GM06990 (cell line): ENCODE results near the gene KCNIP4.

Source experiments
- DNase-seq: peaks from one replicate; pipeline ENCODE4 v3.0.0-alpha.2; 2011; ENCODE audit not compliant: insufficient read length; ENCODE audit errors: extremely low read depth
- H3K27me3 ChIP-seq: replicated peaks from 2 replicates; pipeline ENCODE4 v1.6.0; 2011; ENCODE audit warnings: low read length; ENCODE audit not compliant: control insufficient read depth, insufficient read depth
- H3K36me3 ChIP-seq: 2 replicates; pipeline ENCODE4 v1.5.1; 2011; ENCODE audit warnings: low read length; ENCODE audit not compliant: control insufficient read depth, insufficient read depth
- H3K4me3 ChIP-seq: replicated peaks from 2 replicates; pipeline ENCODE4 v1.5.1; 2011; ENCODE audit warnings: low read depth, mild to moderate bottlenecking, control low read depth, low read length
- CTCF ChIP-seq: IDR thresholded peaks from 2 replicates; pipeline ENCODE4 v1.5.1; 2011; ENCODE audit warnings: low read length, control low read depth, mild to moderate bottlenecking, inconsistent platforms; ENCODE audit not compliant: insufficient read depth, poor library complexity, severe bottlenecking

The KCNIP4 gene

GRCh38 chr4:21092531-21092930, 856.0 kb downstream of the KCNIP4 start:
- H3K36me3 ChIP-seq: no peaks in the 10 kb centered on the region
- DNase-seq: no peak
- no peak overlapping the region for H3K4me3 ChIP-seq
- no peaks in the 10 kb centered on the region for H3K27me3 ChIP-seq
- TF ChIP-seq CTCF: no peak

GRCh38 chr4:21090094-21090666, 858.4 kb downstream of the KCNIP4 start:
- no peak for DNase-seq
- Histone ChIP-seq H3K4me3 (no peak overlapping the region), H3K36me3 (no peaks in the 10 kb centered on the region), H3K27me3 (no peaks in the 10 kb centered on the region)
- no peak for TF ChIP-seq CTCF

GRCh38 chr4:21083413-21083812, 865.2 kb downstream of the KCNIP4 start:
- no peak for TF ChIP-seq CTCF
- no peak for DNase-seq
- H3K27me3 ChIP-seq: no peaks in the 10 kb centered on the region
- no peak overlapping the region for H3K4me3 ChIP-seq
- H3K36me3 ChIP-seq: no peaks in the 10 kb centered on the region

- no peak for DNase-seq
- Histone ChIP-seq H3K27me3 (no peaks in the 10 kb centered on the region), H3K36me3 (no peaks in the 10 kb centered on the region), H3K4me3 (no peak overlapping the region)
- no peak for TF ChIP-seq CTCF
Observed at GRCh38 chr4:21077967-21078366, 870.6 kb downstream of the KCNIP4 start.

GRCh38 chr4:21067351-21067750, 881.2 kb downstream of the KCNIP4 start:
- Histone ChIP-seq H3K27me3 (no peaks in the 10 kb centered on the region), H3K36me3 (no peaks in the 10 kb centered on the region), H3K4me3 (no peak overlapping the region)
- no peak for TF ChIP-seq CTCF
- no peak for DNase-seq

- no peaks in the 10 kb centered on the region for H3K36me3 ChIP-seq
- no peak for TF ChIP-seq CTCF
- H3K27me3 ChIP-seq: no peaks in the 10 kb centered on the region
- no peak overlapping the region for H3K4me3 ChIP-seq
- no peak for DNase-seq
Observed at GRCh38 chr4:21061902-21062301, 886.7 kb downstream of the KCNIP4 start.
